ENCODE results near the gene RHOBTB3. TPM values are rescaled to one million over a fixed set of nuclear protein-coding genes. Genes with fewer than 3 reads are reported as not detected.

Gene RHOBTB3
- polyA plus RNA-seq (2011; rRNA removed) (28.6 and 37.5 TPM in 2 replicates), polyA plus RNA-seq (2017; fragmentation: RNase III; extraction: RNeasy Plus Mini Kit Qiagen cat#74134 plus additional on column Dnase treatment) (7.3 to 11.1 TPM (median 9.1 TPM) in 3 replicates), polyA minus RNA-seq (2011; rRNA and poly(A)+ RNA removed) (63.6 and 65.8 TPM in 2 replicates)
- polyA plus RNA-seq (2012; cell fraction: cytosol; rRNA removed) = 14.2 TPM in 2 replicates
- polyA plus RNA-seq (2012; cell fraction: nucleus; rRNA removed) = 8.7 and 11.3 TPM in 2 replicates

GRCh38 chr5:95730730-95731570 is at the start of gene RHOBTB3:
TSS of gene RHOBTB3 (plus strand) at chr5:95731336. CDS start at chr5:95731683, 347 bp downstream.
- no peak for FAIRE-seq
- H3K4me1 ChIP-seq = peaks cover 17% of the 10 kb centered on the region; the same call in 1 of the 3 replicates
- POLR2A ChIA-PET = interaction anchor here (0.6 to 2.9 kb wide), 5 partner anchors 26 to 93 kb away, joined by 3 to 32 read pairs (median 4); partner anchors contain the start of genes GLRX and RFESD

GRCh38 chr5:95682891-95683290 is 48.2 kb upstream of the RHOBTB3 start, which contains the start of gene SPATA9:
TSS of gene SPATA9 (minus strand) at chr5:95682991. CDS start at chr5:95682854, 137 bp downstream.
- FAIRE-seq (no peak), ATAC-seq (no peak), DNase-seq (ENCODE audit: low read depth in 1 of 2, low spot score in 1 of 2) (no peak)
- Histone ChIP-seq H3K4me2 (no peak within 1 kb of the TSS), H3K27ac (no peak within 1 kb of the TSS), H3K4me1 (no peaks in the 10 kb centered on the region), H3K4me3 (no peak within 1 kb of the TSS), H3K9me3 (no peaks in the 10 kb centered on the region)
- WGBS (ENCODE audit: missing lambda C conversion rate) = 61% methylated on average over 1 of the region's 1 CpG
- POLR2A ChIA-PET = no interaction called here
- CTCF ChIA-PET = no interaction called here
- TF ChIP-seq REST (IDR thresholded peaks at IDR 0.05) = no peak
- TF ChIP-seq SMC3 (IDR thresholded peaks at IDR 0.05) = no peak
- no peak for TF ChIP-seq MAX (IDR thresholded peaks at IDR 0.05)
- no peak for TF ChIP-seq EHF (CRISPR knock-in tag; IDR thresholded peaks at IDR 0.05)
- no peak for TF ChIP-seq ATOH8 (CRISPR knock-in tag; IDR thresholded peaks at IDR 0.05; ENCODE audit: low read depth)
- no peak for TF ChIP-seq CEBPB (IDR thresholded peaks at IDR 0.05)
- no peak for TF ChIP-seq FOSB (CRISPR knock-in tag; IDR thresholded peaks at IDR 0.05)
- no peak for TF ChIP-seq NFE2L2 (conservative IDR thresholded peaks at IDR 0.05; ENCODE audit: low read length)
- no peak for TF ChIP-seq SREBF2 (IDR thresholded peaks at IDR 0.05)
- TF ChIP-seq RNF2 (IDR thresholded peaks at IDR 0.05; ENCODE audit: borderline replicate concordance, low read depth) = no peak
- TF ChIP-seq BCL3 (IDR thresholded peaks at IDR 0.05) = no peak
- TF ChIP-seq HOXB13 (CRISPR knock-in tag; IDR thresholded peaks at IDR 0.05; ENCODE audit: low read depth) = no peak
- no peak for TF ChIP-seq HES2 (IDR thresholded peaks at IDR 0.05)
- no peak for TF ChIP-seq NR3C1 (IDR thresholded peaks at IDR 0.05)
- TF ChIP-seq USF2 (IDR thresholded peaks at IDR 0.05) = no peak

More at GRCh38 chr5:95730730-95731570, at the start of gene RHOBTB3:
- CTCF ChIA-PET = interaction anchor here (1.0 to 3.1 kb wide), 12 partner anchors 10 to 84 kb away, joined by 3 to 17 read pairs (median 4); partner anchors contain the start of gene RFESD
- DNase-seq (ENCODE audit: low read depth in 1 of 2, low spot score in 1 of 2) = peak; percentile 49 to 66
- H3K9me3 ChIP-seq = no peaks in the 10 kb centered on the region
- peak within 1 kb of the TSS; percentile 77 for H3K4me3 ChIP-seq
- TF ChIP-seq CEBPB (IDR thresholded peaks at IDR 0.05) (no peak), TP53 (CRISPR knock-in tag; IDR thresholded peaks at IDR 0.05) (peak; percentile 0; the same call in 1 of the 2 replicates), JUN (IDR thresholded peaks at IDR 0.05) (peak in 1 of 2 experiments; percentile 40; a peak in 3 of 5 replicates), POLR2A (IDR thresholded peaks at IDR 0.05; ENCODE audit: low read length) (peak; percentile 58), HEYL (CRISPR knock-in tag; IDR thresholded peaks at IDR 0.05) (no peak), RAD21 (conservative IDR thresholded peaks at IDR 0.05 in 1 of 2, IDR thresholded peaks at IDR 0.05 in 1 of 2) (peak in 1 of 2 experiments; percentile 20; a peak in 1 of 5 replicates), HDAC2 (IDR thresholded peaks at IDR 0.05) (peak; percentile 53; the same call in 1 of the 2 replicates), FOSB (CRISPR knock-in tag; IDR thresholded peaks at IDR 0.05) (no peak), MAX (IDR thresholded peaks at IDR 0.05) (peak; percentile 60), CTCF (IDR thresholded peaks at IDR 0.05) (peak; percentile 12; the same call in 1 of the 3 replicates), BHLHE40 (IDR thresholded peaks at IDR 0.05; ENCODE audit: low read depth, low read length) (peak; percentile 73), PHF8 (IDR thresholded peaks at IDR 0.05; ENCODE audit: borderline replicate concordance, low read depth) (peak; percentile 73; the same call in 1 of the 2 replicates), SMC3 (IDR thresholded peaks at IDR 0.05) (0 out of 3 replicates have a peak, but pooled peaks have one; percentile 26)
- H3K27ac ChIP-seq = peak within 1 kb of the TSS; percentile 85 to 92
- H3K4me2 ChIP-seq = peak within 1 kb of the TSS; percentile 79
- 2% methylated on average over 43 of the region's 78 CpGs for WGBS (ENCODE audit: missing lambda C conversion rate)
- ATAC-seq = peak; percentile 86 to 89

All from A549 (cell line).